Suprapubic skin (tissue), 3 donors: ENCODE results near the gene ZNF268.

Source experiments
- CTCF ChIP-seq, 2 donors: fragments of 200-600 bp in 1 of 2; fragments of 450-650 bp in 1 of 2; sonication (generic) in 1 of 2; IDR thresholded peaks; one replicate each; pipeline ENCODE4 v1.5.1; 2016 to 2019; ENCODE audit warnings: antibody characterized with exemption in 2 of 2, mild to moderate bottlenecking in 1 of 2, moderate library complexity in 1 of 2
- EP300 ChIP-seq: sonication (generic); formaldehyde crosslinking; IDR thresholded peaks from one replicate; pipeline ENCODE4 v1.6.1; 2017; ENCODE audit warnings: antibody characterized with exemption
- POLR2A ChIP-seq, 2 donors: fragments of 450-650 bp; IDR thresholded peaks; one replicate each; pipeline ENCODE4 v1.6.1; 2017; ENCODE audit warnings: antibody characterized with exemption in 2 of 2, mild to moderate bottlenecking in 2 of 2, moderate library complexity in 2 of 2

- no peak for TF ChIP-seq CTCF (IDR thresholded peaks at IDR 0.05)
- TF ChIP-seq POLR2A (IDR thresholded peaks at IDR 0.05): no peak
- no peak for TF ChIP-seq EP300
These were observed 52.8 kb downstream of the ZNF268 start for GRCh38 chr12:133233993-133234564.
